ENCODE data around the gene ZNF367. TPM values are rescaled to one million over a fixed set of nuclear protein-coding genes. Genes with fewer than 3 reads are reported as not detected.

The ZNF367 gene
- total RNA-seq, 1 experiment from 2014 or later: 14.0 TPM

DNA sequence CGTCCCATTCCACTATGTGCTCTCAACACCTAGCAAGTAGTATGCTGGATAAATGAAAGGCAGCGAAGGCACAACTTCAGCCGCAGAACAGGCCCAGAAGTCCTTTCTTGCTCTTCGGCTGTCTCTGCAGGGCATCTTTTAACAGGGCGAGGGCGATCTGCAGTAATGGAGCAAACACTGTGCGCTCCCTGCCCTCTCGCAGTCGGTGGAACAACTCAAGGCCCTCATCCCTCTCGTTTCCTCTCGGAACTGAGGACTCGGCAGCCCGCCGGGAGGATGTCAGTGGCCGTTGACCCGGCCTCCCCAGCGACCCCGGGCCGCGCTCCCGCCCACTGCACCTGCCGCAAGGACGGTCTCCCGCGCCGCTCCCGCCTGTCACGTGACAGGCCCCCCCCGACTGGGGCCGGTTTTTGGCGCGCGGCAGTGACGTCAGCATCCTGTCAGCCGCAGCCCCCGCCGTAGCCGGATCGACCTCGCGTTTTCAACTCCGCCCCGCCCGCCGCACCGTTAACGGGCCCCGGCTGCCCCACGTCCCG lies 1.1 kb downstream of the ZNF367 start:
- CTCF ChIA-PET: interaction anchor here (0.6 kb wide), 1 partner anchor 49 kb away, joined by 5 read pairs; no protein-coding TSS in a partner anchor
- POLR2A ChIA-PET (ENCODE audit: unreplicated experiment): no interaction called here

DNA sequence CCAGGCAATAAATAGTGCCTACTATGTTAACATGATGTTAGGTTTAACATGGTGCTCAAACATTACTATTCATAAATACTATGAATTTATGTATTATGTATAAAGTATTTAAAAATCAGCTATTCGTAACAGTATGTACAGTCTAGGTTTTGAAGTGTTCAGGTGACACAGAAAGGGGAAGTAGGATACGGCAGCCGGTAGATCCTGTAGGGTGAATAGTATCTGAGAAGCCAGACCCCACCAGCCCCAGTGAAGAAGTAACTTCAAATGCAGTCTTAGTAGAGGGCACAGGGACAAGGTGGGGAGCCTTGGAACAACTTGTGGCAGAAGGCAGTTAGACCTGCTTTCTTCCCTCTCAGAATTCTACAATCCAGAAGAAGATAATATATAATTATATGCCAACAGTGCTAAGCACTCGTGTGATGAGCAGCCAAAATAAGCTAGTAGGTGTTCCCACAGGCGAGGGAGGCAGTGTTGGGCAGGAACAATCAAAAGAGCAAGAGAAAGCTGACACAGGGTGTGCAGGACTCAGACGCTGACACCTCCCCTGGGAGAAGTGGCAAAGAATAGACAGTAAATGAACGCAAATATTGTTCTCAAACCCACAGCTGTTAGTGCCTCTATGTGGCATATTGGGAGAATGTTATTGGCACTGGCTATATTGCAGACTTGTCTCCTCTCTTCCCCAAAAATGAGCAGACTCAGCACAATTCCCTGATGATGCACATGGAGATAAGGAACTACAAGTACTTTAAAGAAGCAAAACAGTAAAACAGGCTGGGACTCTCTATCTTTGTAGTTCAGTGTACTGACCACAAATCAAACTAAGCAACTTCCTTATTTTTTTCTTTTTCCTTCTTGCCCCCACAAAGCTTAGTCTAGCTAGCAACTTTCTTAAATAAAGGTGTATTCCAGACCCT lies 4.6 kb downstream of the ZNF367 start:
- Histone ChIP-seq H3K4me3 (ENCODE audit: low read length) (no peak overlapping the region), H3K79me2 (ENCODE audit: low read length) (peaks cover 76% of the 10 kb centered on the region), H3K9me3 (ENCODE audit: low read length) (no peaks in the 10 kb centered on the region), H2AFZ (ENCODE audit: low read length) (no peak overlapping the region), H3K9ac (ENCODE audit: low read length) (no peak overlapping the region), H3F3A (ENCODE audit: low read length, unreplicated experiment) (no peaks in the 10 kb centered on the region), H4K20me1 (ENCODE audit: low read length) (peaks cover 5% of the 10 kb centered on the region; the same call in 1 of the 2 replicates), H3K4me1 (ENCODE audit: insufficient read depth, low read length) (no peaks in the 10 kb centered on the region), H3K27ac (ENCODE audit: low read length) (no peak overlapping the region), H3K27me3 (ENCODE audit: low read length) (no peaks in the 10 kb centered on the region), H3K36me3 (ENCODE audit: low read depth, low read length) (peaks cover 5% of the 10 kb centered on the region), H3K9me2 (replicated peaks; ENCODE audit: low read length) (no peaks in the 10 kb centered on the region), H3K4me2 (ENCODE audit: low read length) (no peak overlapping the region)
- DNase-seq (no peak), ATAC-seq (no peak)
- TF ChIP-seq CTCF (conservative IDR thresholded peaks at IDR 0.05; ENCODE audit: low read depth, low read length) (no peak), EZH2 (IDR thresholded peaks at IDR 0.05; ENCODE audit: low read length, unreplicated experiment) (no peak), EZH2phosphoT487 (IDR thresholded peaks at IDR 0.05; ENCODE audit: borderline replicate concordance, low read length) (no peak)
- intact Hi-C loops (cut with micrococcal nuclease): no loop called here
- POLR2A ChIA-PET (ENCODE audit: unreplicated experiment): no interaction called here
- CTCF ChIA-PET: no interaction called here
- BruUV-seq (replicated peaks): no TSS peak

More for the DNA sequence above, 1.1 kb downstream of the ZNF367 start:
- Histone ChIP-seq H3K9ac (ENCODE audit: low read length) (peak overlapping the region; percentile 74), H4K20me1 (ENCODE audit: low read length) (0 out of 2 replicates have a peak, but pooled peaks cover 5% of the 10 kb centered on the region), H3K4me3 (ENCODE audit: low read length) (peak overlapping the region; percentile 83), H2AFZ (ENCODE audit: low read length) (peak overlapping the region; percentile 72), H3K9me2 (replicated peaks; ENCODE audit: low read length) (no peaks in the 10 kb centered on the region), H3K4me1 (ENCODE audit: insufficient read depth, low read length) (peaks cover 19% of the 10 kb centered on the region), H3K36me3 (ENCODE audit: low read depth, low read length) (no peaks in the 10 kb centered on the region), H3F3A (ENCODE audit: low read length, unreplicated experiment) (peaks cover 10% of the 10 kb centered on the region), H3K79me2 (ENCODE audit: low read length) (peaks cover 51% of the 10 kb centered on the region), H3K4me2 (ENCODE audit: low read length) (peak overlapping the region; percentile 85), H3K27ac (ENCODE audit: low read length) (no peak overlapping the region), H3K27me3 (ENCODE audit: low read length) (no peaks in the 10 kb centered on the region), H3K9me3 (ENCODE audit: low read length) (no peaks in the 10 kb centered on the region)
- DNase-seq (peak; percentile 74), ATAC-seq (peak; percentile 0; the same call in 1 of the 2 replicates)
- intact Hi-C loops (cut with micrococcal nuclease): loop anchor here (5.0 kb wide), 1 partner anchor 35 kb away; the partner anchor contains the start of gene SLC35D2
- TF ChIP-seq EZH2phosphoT487 (IDR thresholded peaks at IDR 0.05; ENCODE audit: borderline replicate concordance, low read length) (no peak), EZH2 (IDR thresholded peaks at IDR 0.05; ENCODE audit: low read length, unreplicated experiment) (no peak), CTCF (conservative IDR thresholded peaks at IDR 0.05; ENCODE audit: low read depth, low read length) (no peak)
- TSS peak; percentile 68 for BruUV-seq (replicated peaks)
